ENCODE data around the gene GPHN.

GPHN gene

GRCh38 chr14:66514213-66514612 lies 6.3 kb downstream of the GPHN start:
- H3K4me1 ChIP-seq (ENCODE audit: insufficient read depth, low read length, severe bottlenecking), result no peaks in the 10 kb centered on the region
- H3K79me2 ChIP-seq (ENCODE audit: insufficient read depth, low read length), result no peaks in the 10 kb centered on the region

GRCh38 chr14:66530526-66530925 lies 22.6 kb downstream of the GPHN start:
- Histone ChIP-seq H3K9me3 (ENCODE audit: low read length) (no peaks in the 10 kb centered on the region), H3K36me3 (ENCODE audit: insufficient read depth, low read length) (no peaks in the 10 kb centered on the region), H4K20me1 (ENCODE audit: insufficient read depth, low read length) (no peaks in the 10 kb centered on the region), H2AFZ (ENCODE audit: low read length) (no peak overlapping the region), H3K4me1 (ENCODE audit: insufficient read depth, low read length, severe bottlenecking) (no peaks in the 10 kb centered on the region), H3K4me3 (ENCODE audit: low read depth, low read length, poor library complexity, severe bottlenecking) (no peak overlapping the region), H3K79me2 (ENCODE audit: insufficient read depth, low read length) (no peaks in the 10 kb centered on the region), H3K27me3 (ENCODE audit: insufficient read depth, low read length) (no peaks in the 10 kb centered on the region), H3F3A (ENCODE audit: insufficient read depth, low read length) (no peaks in the 10 kb centered on the region), H3K27ac (ENCODE audit: low read depth, low read length, poor library complexity, severe bottlenecking) (no peak overlapping the region), H3K9ac (ENCODE audit: low read length) (no peak overlapping the region), H3K9me2 (ENCODE audit: low read depth, low read length) (no peaks in the 10 kb centered on the region), H3K4me2 (ENCODE audit: low read length) (no peak overlapping the region)
- TF ChIP-seq CTCF (IDR thresholded peaks at IDR 0.05; ENCODE audit: low read length) (no peak), EZH2 (IDR thresholded peaks at IDR 0.05; ENCODE audit: borderline replicate concordance, low read length) (no peak)

More at GRCh38 chr14:66514213-66514612, 6.3 kb downstream of the GPHN start:
- Histone ChIP-seq H3K9me2 (ENCODE audit: low read depth, low read length) (no peaks in the 10 kb centered on the region), H3K36me3 (ENCODE audit: insufficient read depth, low read length) (no peaks in the 10 kb centered on the region), H4K20me1 (ENCODE audit: insufficient read depth, low read length) (no peaks in the 10 kb centered on the region), H3K27ac (ENCODE audit: low read depth, low read length, poor library complexity, severe bottlenecking) (no peak overlapping the region), H2AFZ (ENCODE audit: low read length) (no peak overlapping the region), H3K9me3 (ENCODE audit: low read length) (no peaks in the 10 kb centered on the region), H3K4me3 (ENCODE audit: low read depth, low read length, poor library complexity, severe bottlenecking) (no peak overlapping the region), H3K27me3 (ENCODE audit: insufficient read depth, low read length) (no peaks in the 10 kb centered on the region), H3F3A (ENCODE audit: insufficient read depth, low read length) (no peaks in the 10 kb centered on the region), H3K9ac (ENCODE audit: low read length) (no peak overlapping the region), H3K4me2 (ENCODE audit: low read length) (no peak overlapping the region)
- no peak for TF ChIP-seq CTCF (IDR thresholded peaks at IDR 0.05; ENCODE audit: low read length)
- no peak for TF ChIP-seq EZH2 (IDR thresholded peaks at IDR 0.05; ENCODE audit: borderline replicate concordance, low read length)

GRCh38 chr14:66539034-66539433 lies 31.1 kb downstream of the GPHN start:
- H3K9me3 ChIP-seq (ENCODE audit: low read length), result no peaks in the 10 kb centered on the region
- H3K9me2 ChIP-seq (ENCODE audit: low read depth, low read length), result no peaks in the 10 kb centered on the region
- no peaks in the 10 kb centered on the region for H3F3A ChIP-seq (ENCODE audit: insufficient read depth, low read length)
- H4K20me1 ChIP-seq (ENCODE audit: insufficient read depth, low read length), result no peaks in the 10 kb centered on the region
- H3K4me1 ChIP-seq (ENCODE audit: insufficient read depth, low read length, severe bottlenecking), result no peaks in the 10 kb centered on the region
- H2AFZ ChIP-seq (ENCODE audit: low read length), result no peak overlapping the region
- H3K4me2 ChIP-seq (ENCODE audit: low read length), result no peak overlapping the region
- no peaks in the 10 kb centered on the region for H3K79me2 ChIP-seq (ENCODE audit: insufficient read depth, low read length)
- H3K27ac ChIP-seq (ENCODE audit: low read depth, low read length, poor library complexity, severe bottlenecking), result no peak overlapping the region
- no peaks in the 10 kb centered on the region for H3K36me3 ChIP-seq (ENCODE audit: insufficient read depth, low read length)
- TF ChIP-seq EZH2 (IDR thresholded peaks at IDR 0.05; ENCODE audit: borderline replicate concordance, low read length), result no peak
- TF ChIP-seq CTCF (IDR thresholded peaks at IDR 0.05; ENCODE audit: low read length), result no peak
- H3K9ac ChIP-seq (ENCODE audit: low read length), result no peak overlapping the region
- no peaks in the 10 kb centered on the region for H3K27me3 ChIP-seq (ENCODE audit: insufficient read depth, low read length)
- H3K4me3 ChIP-seq (ENCODE audit: low read depth, low read length, poor library complexity, severe bottlenecking), result no peak overlapping the region
